Fibroblast of skin of abdomen (primary cell): Measurements from ENCODE around the gene AGBL4.

Experiments
- DNase-seq: peaks from one replicate; pipeline ENCODE4 v3.0.0-alpha.2; 2013

Gene AGBL4

GRCh38 chr1:49694251-49694827 is 329.4 kb downstream of the AGBL4 start:
- no peak for DNase-seq

GRCh38 chr1:49686107-49686506 is 337.6 kb downstream of the AGBL4 start:
- no peak for DNase-seq

- no peak for DNase-seq
These were observed 346.0 kb downstream of the AGBL4 start for GRCh38 chr1:49677706-49678105.

GRCh38 chr1:49651136-49651535 is 372.6 kb downstream of the AGBL4 start:
- no peak for DNase-seq

GRCh38 chr1:49630156-49630555 is 393.6 kb downstream of the AGBL4 start:
- DNase-seq = no peak

GRCh38 chr1:49627781-49628180 is 396.0 kb downstream of the AGBL4 start:
- DNase-seq = no peak

- DNase-seq = no peak
These were observed 397.3 kb downstream of the AGBL4 start for GRCh38 chr1:49626472-49626871.

- DNase-seq = no peak
These were observed 400.9 kb downstream of the AGBL4 start for GRCh38 chr1:49622877-49623276.

- no peak for DNase-seq
These were observed 417.7 kb downstream of the AGBL4 start for GRCh38 chr1:49606082-49606481.

- no peak for DNase-seq
These were observed 426.3 kb downstream of the AGBL4 start for GRCh38 chr1:49597436-49597835.

GRCh38 chr1:49576327-49576901 is 447.3 kb downstream of the AGBL4 start:
- no peak for DNase-seq

- no peak for DNase-seq
These were observed 467.0 kb downstream of the AGBL4 start for GRCh38 chr1:49556676-49557234.

- no peak for DNase-seq
These were observed 471.7 kb downstream of the AGBL4 start for GRCh38 chr1:49552101-49552500.

GRCh38 chr1:49544615-49545014 is 479.1 kb downstream of the AGBL4 start:
- DNase-seq = no peak

GRCh38 chr1:49541096-49541752 is 482.5 kb downstream of the AGBL4 start:
- no peak for DNase-seq

- no peak for DNase-seq
These were observed 496.0 kb downstream of the AGBL4 start for GRCh38 chr1:49527606-49528305.

- no peak for DNase-seq
These were observed 497.1 kb downstream of the AGBL4 start for GRCh38 chr1:49526672-49527071.

GRCh38 chr1:49523764-49524163 is 500.0 kb downstream of the AGBL4 start:
- no peak for DNase-seq

GRCh38 chr1:49466961-49467360 is 556.8 kb downstream of the AGBL4 start:
- DNase-seq = no peak

- no peak for DNase-seq
These were observed 558.1 kb downstream of the AGBL4 start for GRCh38 chr1:49465486-49466185.

- DNase-seq = no peak
These were observed 575.6 kb downstream of the AGBL4 start for GRCh38 chr1:49448200-49448599.

GRCh38 chr1:49436865-49437264 is 586.9 kb downstream of the AGBL4 start:
- DNase-seq = no peak

GRCh38 chr1:49435291-49435690 is 588.5 kb downstream of the AGBL4 start:
- no peak for DNase-seq
